GM03348 (cell line): Measurements from ENCODE around the gene SH3BP5.

Source experiments
- DNase-seq: peaks from one replicate; pipeline ENCODE4 v3.0.0; 2012; ENCODE audit warnings: low spot score

The SH3BP5 gene

DNA sequence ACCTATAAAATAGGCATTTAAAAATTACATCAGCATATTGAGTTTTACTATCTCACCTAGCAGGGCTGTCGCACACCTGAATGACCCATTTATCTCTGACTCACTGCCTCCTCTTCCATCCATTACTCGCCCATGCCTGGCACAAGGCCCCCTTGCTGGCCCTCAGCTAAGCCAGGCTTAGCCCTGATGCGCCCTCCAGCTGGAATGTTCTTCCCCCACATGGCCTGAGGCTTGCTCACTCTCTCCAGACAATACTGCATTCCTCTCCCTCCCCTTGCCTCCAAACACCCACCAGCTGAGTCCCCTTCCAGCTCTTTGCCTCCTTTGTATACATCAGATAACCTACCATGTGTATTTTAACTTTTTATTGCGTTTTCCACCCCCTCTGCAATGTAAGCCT lies 7.2 kb downstream of the SH3BP5 start:
- peak; percentile 81 for DNase-seq

DNA sequence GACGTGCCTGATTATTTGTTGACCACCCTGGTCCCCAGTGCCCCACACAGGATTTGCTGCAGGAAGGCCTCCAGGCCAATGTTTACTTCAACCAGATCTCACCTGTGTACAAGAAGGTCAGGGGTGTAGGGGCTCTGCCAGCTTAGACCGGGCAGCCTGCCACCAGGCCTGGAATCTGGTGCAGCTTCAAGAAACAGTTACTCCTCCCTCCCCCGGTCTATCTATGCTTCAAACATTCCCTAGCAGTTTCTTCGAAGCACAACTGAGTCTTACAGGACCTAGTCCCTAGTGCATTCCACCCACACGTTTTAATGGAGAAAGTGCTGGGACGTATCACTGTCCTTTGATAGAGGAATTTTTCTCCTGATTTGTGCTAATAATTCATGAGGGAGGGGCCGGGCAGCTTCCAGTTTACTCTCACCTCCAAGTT lies 8.0 kb downstream of the SH3BP5 start:
- peak; percentile 39 for DNase-seq

DNA sequence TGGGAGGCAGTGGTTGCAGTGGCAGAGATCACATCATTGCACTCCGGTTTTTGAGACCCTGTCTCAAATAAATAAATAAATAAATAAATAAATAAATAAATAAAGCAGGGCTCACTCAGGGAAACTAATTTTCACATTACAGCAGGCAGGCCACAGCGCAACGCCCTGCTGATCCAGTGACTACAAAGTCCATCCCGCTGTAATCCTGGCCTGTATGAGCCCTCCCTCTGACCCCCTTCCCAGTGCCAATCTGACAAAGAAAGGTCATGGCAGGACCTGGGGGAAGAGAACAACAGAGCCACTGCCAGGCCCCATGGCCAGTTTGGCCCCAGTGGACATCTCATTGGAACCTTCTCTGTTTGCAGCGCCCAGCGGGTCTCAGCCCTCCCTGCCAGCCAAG lies 9.3 kb downstream of the SH3BP5 start:
- no peak for DNase-seq

DNA sequence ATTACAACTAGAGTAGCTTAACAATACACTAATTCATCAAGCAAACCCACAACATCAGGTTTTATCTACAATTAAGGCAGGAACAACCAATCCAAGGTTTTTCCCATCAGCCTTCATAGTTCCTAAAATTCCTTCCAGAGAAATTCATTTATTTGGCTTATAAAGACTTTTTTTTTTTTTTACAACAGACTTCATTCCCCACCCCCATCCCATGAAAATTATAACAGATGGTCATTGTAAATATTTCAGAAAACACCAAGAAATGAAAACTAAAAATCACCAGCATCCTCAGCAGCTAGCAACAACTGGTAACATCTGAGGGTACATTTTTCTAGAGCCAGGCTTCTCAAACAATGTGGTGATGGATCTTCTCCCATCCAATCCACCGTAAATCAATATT lies 11.0 kb downstream of the SH3BP5 start:
- no peak for DNase-seq

DNA sequence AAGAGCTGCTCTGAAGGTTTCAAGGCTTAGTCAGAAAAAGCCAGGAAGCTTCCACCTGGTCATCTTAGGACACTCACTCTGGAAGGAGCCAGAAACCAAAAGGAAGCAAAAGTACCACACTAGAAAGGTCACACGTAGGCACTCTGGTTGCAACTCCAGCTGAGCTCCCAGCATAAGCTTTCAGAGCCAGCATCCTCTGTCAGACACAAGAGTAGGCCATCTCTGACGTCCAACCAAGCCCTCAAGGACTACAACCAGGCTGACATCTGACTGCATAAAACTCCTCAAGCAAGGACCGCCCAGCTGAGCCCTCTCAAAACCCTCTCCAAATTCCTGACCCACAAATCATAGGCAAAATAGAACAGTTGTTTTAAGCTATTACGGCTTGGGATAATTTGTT lies 12.8 kb downstream of the SH3BP5 start:
- DNase-seq, result peak; percentile 46

DNA sequence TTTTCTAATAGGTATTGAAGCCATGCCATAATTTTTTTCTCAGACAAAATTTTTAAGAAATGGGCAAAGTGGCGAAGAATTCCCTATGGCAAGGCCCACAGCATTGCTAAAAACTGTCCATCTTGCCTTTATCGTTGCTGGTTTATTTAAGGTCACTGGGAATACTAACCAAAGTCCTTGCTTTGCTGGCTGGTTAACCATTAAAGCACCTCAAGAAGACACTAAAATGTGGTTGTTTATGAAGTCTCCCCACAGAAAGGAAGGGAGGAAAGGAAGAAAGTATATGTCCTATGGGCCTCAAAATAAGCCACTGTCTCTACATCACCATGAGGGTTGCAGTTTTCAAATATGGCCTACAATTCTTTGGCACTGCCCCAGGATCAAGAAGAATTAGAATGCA lies 13.2 kb downstream of the SH3BP5 start:
- no peak for DNase-seq

DNA sequence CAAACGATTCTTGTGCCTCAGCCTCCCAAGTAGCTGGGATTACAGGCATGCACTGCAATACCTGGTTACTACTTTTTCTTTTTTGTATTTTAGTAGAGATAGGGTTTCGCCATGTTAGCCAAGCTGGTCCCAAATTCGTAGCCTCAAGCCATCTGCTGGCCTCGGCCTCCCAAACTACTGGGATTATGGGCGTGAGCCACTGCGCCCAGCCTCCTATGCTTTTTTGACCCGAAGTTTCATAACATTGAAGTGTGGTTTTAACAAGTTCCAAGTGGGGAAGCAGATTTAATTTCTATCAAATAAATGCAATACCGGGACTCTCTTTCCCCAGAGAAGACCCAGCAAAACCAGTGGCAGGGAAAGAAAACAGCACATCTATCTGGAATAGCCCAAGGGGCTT lies 13.7 kb downstream of the SH3BP5 start:
- DNase-seq, result no peak

DNA sequence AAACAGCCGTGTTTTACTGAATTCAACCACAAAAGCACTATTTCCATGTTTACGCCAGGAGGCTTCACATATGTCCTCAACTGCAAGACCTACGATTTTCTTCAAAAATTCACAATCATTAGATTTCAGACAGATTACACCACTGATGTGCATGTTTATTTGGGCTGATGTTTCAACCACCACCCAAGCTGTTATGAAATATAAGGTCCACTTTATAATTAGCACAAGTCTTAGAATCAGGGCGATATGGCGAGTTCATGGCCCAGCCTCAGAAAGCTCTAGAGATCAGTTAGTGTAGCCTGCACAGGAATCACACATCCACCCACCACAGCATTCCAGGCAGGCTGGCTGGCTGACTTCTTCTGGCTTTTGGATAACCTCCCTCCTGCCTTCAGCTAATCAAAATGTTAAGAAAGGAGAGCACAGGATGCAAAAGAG lies 15.4 kb downstream of the SH3BP5 start:
- DNase-seq, result peak; percentile 73

DNA sequence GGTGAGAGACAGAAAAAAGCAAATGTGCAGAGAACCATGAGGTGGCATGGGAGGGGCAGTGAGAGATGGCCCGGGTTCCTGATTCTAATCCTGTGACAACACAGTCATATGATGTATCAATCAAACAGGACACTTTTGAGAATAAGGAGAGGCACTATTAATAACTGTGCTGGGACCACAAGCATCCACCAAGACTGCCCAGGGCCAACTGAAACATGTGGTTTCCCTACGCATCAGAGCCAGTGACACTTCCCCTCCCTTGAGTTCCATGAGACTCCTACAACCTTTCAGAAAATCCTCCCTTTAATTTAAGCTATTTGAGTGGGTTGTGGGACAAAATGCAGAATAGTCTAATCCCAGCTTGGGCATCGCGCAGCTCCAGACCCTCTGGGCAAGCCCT lies 17.4 kb downstream of the SH3BP5 start:
- DNase-seq, result peak; percentile 55

DNA sequence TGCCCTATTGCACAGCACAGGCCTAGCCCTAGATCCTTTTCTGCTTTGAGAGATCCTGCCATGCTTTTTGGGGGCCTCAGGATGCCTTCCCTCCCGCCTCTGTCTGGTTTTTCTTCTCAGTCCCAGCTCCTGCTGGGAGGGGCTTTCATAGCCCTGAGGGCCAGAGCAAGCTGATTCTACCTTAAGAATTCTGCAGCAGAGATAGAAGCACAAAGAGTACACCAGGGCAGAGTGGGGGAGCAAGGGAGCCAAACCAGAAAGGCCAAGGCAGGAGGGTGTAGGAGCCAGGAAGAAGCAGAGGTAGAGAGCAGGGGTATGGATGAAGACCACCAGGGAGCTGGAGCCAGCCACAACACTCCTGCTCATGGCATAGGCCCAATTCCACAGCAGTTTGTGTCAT lies 18.1 kb downstream of the SH3BP5 start:
- no peak for DNase-seq

DNA sequence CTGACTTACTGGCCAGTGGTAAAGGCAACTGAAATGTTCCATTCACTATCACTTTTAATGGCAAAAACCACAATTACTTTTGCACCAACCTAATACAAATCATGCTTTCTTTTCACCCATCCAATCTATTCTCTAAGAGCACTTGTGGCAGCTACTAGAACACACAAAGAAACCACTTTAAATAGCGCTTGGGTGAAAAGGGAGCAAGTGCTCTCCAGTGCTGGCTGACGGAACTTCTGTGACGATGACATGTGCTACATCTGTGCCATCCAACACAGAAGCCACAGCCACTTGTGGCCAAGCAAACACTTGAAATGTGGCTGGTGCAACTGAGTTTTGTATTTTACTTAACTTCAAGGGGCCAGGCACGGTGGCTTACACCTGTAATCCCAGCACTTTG lies 18.9 kb downstream of the SH3BP5 start:
- DNase-seq, result no peak

DNA sequence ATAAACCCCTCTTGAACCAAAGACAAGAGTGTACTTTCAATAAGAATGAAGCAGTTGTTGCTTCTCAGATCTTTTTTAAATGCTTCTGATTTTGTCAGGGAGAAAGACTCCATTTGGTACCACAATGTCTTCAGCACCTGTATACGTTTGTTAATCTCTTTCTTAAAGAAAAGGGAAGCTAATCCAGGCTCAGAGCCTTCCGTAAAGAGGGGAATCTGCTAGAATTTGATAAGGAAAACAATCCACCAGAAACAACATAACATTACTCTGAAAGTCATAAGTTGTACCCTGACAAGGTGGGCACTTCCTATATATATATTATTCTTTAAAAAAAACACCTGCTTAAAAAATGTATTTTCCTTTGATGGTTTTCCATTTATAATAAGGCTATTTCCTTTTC lies 19.8 kb downstream of the SH3BP5 start:
- no peak for DNase-seq

DNA sequence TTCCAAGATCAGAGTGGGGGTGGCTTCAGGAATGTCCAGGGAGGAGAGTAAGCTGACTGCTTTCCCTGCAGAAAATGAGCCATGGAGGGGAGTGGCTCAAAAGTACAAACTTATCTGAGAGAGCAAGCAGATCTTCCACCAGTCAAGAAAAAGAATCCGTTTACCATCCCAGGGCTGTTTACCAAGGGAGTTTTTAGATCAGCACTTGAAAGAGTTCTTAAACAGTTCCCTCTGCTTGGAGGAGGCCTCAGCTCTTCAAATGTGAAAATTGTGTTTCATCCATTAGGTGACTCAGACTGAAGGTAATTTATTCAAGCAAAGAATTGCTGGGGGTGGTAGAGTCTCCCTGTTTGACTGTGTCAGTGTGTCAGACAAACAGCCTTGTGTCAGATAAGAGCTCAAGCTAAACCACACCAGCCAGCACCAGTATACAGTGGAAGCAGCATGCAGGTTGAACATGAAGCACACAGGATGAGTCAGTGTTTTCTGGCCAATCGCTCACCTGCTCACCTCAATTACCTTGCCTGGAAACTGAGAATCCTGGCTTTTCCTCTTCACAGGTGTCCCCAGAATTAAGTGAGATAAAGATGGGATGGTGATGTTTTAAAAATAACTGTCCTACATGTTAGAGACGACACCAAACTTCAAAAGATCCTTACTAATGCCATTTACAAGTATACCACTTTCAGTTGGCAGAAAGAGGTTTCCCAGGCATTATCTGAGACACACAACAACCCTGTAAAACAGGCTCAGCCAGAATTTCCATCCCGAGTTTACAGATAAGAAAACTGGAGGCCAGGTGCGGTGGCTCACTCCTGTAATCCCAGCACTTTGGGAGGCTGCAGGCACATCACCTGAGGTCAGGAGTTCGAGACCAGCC lies 21.7 kb downstream of the SH3BP5 start:
- peak; percentile 78 for DNase-seq

DNA sequence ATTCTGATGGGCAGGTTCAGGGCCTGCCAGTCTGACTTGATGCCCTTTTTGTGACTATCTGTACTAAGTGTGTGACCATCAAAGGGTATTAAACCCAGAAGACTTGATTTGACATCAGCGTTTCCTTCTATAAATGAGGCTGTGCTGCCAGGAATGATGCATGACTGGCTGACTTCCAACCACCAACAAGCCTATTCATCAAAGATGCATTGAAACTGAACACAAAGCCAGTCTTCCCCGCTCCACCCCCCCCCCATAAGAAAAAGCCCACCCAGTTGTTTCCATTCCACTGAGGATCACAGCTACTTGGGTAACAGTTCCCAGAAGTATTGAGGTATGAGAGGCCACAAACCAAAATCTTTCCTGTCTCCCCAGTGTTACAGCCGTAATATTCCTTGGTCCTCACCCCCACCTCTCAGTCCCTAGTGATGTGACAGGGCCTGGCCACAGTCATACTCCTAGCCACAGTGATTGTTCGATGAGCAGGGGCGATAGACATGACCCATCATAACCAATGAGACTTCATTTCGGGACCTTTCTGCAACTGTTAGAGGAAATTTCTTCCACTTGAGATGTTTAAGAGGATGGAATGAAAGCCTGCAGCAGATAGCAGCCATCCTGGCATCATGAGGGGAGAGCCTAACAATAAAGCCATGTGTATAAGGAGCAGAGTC lies 22.6 kb downstream of the SH3BP5 start:
- DNase-seq, result no peak

DNA sequence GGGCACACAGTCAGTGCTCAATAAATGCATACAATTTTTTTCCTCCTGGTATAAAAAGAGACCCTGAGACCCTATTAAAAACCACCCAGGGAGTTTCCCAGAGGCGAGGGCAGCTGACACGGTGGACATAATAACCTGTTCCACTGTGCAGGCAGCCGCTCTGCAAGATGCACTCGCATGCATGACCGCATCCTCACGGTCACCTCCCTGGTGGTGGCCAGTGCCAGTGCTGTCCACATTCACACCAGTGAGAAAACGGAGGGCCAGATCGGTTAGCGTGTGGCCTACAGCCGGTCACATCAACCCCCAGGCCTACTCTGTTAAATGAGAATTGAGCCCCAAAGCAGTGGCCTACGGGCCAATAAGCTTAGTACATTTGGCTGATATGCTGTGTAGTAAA lies 24.8 kb downstream of the SH3BP5 start:
- DNase-seq, result no peak

DNA sequence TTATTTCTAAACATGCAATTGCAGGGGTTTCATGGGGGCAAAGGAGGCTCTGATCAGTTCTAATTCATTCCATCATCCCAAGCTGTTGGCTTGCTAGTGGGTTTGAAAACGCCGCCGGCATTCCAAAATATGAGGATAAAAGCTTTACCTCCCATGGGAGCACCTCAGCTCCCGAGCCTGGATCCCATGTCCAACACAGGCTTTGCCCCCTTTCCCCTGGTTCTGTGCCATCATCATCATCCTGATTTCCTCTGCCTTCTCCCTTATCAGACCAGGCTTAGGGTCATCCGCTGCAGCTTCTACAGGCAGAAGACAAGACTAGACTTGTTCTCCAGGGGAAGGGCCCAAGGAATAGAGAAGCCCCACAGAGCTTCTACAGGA lies 25.4 kb downstream of the SH3BP5 start:
- no peak for DNase-seq

DNA sequence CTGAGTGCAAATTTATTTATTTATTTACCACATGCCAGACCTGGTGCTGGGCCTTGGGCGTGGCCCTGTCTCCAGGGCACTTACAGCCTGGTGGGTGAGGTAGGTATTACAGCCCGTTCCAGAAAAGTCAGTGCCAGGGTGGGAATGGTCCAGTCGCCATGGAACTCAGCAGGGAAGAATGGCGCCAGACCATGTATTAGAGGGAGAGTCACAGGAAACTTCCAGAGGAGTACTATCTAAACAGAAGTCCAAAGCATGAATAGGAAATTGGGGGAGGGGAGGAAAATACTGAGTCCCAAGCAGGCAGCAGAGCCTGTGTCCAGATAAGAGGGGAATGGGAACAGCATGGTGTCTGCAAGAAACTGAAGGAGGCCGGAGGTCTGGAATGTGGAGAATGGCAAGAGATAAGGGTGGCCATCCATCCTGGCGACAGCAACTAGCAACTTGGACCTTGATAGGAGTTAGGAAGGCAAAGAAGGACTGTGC lies 27.0 kb downstream of the SH3BP5 start:
- DNase-seq, result no peak

DNA sequence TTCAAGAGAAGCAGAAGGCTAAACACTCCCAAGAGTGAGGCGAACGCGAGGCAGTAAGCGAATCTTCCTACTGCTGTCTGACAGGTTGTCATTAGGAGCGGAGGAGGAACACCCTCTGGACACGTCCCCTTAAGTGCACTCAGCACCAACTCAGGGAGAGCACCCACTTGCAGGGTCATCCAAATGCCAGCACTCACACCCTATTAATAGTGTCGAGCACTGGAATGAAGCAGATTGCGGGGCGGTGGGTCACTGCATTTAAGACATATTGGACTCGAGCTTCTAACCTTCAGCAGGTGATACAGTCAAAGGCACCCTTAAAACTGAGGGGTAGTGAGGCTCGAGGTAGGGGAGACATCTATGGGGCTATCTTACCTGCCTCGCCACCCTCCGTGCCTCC lies 28.7 kb downstream of the SH3BP5 start:
- DNase-seq, result no peak

DNA sequence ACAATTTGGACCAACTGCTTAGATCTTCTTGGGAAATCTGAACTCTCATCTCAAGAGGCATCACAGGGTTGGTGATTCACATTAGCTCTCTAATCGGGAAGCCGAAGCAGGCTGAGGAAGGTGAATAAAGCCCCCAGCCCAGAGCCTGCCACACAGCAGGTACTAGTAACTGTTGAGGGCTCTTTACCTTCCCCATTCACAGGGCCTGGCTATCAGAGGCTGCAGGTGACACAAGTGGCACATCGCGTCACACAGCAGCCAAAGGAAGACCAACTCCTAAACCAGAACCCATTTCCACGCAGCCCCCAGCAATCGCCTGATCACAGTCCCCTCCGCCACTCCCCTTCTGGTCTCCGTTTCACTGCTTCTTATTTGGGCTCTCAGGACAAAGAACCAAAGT lies 29.2 kb downstream of the SH3BP5 start:
- DNase-seq, result no peak

DNA sequence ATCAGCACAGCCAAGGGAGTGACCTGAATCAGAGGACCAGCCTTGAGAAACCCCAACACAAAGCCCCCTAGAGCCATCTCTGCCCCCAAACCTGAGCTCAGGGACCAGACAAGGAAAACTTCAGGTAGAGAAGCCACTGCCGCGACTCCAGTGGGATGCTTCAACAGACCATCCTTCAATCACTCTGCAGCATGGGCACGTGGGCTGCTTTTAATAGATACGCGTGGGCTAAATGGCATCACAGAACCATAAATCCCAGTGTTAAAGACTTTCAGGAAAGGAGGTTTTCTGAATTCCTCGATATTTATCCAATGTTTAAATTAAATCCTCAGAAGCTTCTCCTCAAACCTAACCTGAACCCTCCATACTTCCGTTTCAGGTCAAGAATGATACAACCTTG lies 30.6 kb downstream of the SH3BP5 start:
- DNase-seq, result no peak

DNA sequence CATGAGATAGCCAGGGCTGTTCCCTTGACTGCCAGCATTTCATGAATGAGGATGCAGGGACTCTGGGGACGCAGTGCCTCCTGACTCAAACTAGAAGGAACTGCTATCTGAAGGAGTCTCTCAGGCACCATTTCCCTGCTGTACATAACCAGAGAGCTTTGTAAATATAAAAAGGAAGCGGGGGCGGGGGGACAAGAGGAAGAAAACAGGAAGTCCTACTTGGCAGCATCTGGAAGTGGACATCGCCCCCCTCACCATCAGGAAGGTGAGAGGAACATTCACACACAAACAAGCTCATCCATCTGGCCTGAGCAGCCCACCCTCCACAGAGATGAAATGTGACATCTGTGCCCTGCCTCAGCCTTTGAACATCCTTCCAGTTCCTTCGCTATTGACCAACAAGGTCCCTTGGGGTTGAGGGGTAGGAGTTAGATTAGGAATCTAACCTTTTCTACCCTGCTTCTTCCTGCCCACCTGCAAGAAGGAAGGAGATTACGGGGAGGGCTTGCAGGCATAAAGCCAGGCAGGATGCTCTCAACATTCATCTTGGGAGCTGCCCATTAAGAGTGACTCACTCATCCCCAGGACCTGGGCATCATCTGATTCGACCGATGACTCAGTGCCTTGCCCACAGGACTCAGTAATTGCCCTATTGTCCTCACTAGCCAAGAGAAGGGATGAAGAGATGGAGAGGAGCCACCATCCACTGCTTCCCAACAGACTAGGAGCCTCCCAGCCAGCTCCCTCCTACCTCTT lies 31.9 kb downstream of the SH3BP5 start:
- peak; percentile 63 for DNase-seq

DNA sequence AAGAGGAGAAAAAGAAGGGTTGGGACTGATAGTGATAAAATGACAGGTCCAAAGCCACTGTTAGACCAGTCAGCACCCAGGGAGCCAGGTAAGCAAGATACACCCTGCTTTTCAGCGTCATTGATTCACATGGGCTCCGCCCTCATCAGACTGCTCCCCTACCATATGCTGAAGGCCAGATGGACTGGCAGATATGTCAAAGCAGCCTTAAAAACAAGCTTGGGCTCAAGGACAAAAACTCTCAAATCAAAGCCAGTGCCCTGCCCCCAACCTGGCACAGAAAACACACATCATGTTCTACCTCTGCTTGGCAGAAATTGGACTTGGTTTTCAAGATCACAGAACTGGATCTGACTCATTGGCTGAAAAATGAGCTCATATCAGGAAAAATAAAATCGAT lies 33.4 kb downstream of the SH3BP5 start:
- no peak for DNase-seq

DNA sequence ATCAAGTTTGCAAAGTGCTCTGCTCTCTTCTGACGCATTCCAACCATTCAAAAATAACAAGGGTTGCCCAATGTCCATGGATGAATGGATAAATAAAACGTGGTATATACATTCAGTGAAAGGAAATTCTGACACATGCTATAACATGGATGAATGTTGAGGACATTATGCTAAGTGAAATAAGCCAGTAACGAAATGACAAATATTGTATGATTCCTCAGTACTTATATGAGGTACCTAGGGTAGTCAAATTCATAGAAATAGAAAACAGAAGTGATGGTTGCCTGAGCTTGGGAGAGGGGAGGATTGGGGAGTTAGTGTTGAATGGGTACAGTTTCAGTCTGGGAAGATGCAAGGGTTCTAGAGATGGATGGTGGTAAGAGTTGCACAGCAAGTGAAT lies 33.9 kb downstream of the SH3BP5 start:
- DNase-seq, result no peak
